Stimulated activated CD4-positive, alpha-beta T cell treated with anti-CD3 and anti-CD28 coated beads, Interleukin-4, amount 100 ng/mL, for 4 hours (primary cell): ENCODE data around the gene SGSM2.

Experiments
- DNase-seq, 2 experiments: peaks; one replicate each; pipeline ENCODE4 v3.0.0-alpha.2; 2020

SGSM2 gene

GRCh38 chr17:2387086-2388019, 50.1 kb downstream of the SGSM2 start:
- no peak for DNase-seq

- DNase-seq: no peak
Measured at GRCh38 chr17:2388020-2388682, 50.9 kb downstream of the SGSM2 start.

- DNase-seq: no peak
Measured at GRCh38 chr17:2388683-2389055, 51.4 kb downstream of the SGSM2 start.

GRCh38 chr17:2390199-2390836, 53.0 kb downstream of the SGSM2 start:
- DNase-seq: no peak

- no peak for DNase-seq
Measured at GRCh38 chr17:2391597-2392251, 54.4 kb downstream of the SGSM2 start.

DNA sequence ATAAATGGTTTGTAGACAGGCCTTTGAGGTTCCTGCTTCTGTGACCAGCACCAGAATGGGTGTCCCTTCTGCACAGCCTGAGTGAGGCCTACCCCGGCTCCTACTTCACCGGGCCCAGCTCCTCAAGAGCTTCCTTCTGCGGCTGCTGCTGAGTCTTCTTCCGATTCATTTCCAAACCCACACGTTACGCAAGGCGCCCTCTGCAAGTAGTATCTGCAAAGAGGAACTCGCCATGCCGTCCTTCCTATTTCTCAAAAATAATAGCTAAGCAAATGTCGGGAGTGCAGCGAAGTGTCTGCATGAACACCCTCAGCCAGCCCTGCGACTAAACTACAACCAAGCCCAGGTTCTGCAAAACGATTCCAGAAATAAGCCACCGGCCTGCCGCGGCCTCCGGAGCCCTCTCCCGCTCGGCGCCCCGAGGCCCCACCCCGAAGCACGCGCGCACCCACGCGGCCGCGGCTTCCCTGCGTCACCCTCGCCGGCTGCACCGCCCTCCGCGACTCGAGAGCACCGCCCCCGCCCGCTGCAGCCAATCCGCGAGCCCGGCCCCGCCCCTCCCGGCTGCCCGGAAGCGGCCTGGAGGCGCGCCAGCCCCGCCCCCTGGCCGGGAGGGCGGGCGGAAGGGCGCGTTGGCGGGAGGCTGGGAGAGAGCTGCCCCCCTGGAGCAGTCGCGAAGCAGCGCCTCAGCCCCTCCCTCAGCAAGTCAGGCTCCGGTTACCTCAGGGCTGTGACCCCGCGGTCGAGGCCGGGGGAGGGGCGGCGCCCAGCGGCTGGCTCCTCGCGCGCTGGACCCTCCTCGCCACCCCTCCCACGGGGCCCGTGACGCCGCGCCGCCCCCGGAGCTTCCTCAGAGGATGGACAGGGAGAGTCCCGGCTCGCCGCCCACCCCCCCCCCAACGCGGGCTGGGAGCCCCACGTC, 55.2 kb downstream of the SGSM2 start:
- DNase-seq: peak; percentile 97 to 99

DNA sequence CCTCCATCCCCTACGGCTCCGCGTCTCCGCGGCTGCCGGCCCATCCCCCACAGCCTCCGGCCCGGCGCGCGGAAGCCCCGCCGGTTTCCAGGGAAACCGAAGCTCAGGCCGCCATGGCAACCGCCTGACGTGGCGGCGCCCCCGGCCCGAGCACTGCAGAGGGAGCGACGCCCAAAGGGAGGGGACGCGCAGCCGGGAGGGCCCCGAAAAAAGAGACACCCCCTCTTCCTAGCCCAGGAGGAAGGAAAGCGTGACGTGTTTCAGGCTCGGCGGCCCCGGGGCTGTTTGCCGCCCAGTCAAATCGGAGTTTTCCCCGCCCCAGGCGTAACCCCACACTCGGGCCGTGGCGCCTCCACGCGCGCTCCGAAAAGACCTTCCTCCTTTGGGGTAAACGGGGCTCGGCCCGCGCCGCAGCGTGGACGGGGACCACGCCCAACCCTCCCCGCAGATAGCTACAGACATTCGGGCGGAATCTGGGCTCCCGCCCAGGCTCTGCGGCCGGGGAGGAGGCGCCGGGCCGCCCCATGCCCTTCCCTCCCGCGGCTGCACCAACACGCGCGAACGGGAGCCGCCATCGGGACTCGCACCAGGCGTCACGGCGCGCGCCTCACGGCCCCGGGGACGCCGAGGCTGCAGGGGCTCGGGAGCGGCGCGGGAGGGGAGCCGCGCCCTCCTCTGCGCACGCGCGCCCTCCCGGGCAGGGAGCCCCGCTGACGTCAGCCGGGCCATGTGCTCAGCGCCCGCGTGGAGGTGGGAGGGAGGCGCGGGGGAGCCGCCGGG, 56.1 kb downstream of the SGSM2 start:
- peak; percentile 93 to 95 for DNase-seq

GRCh38 chr17:2393954-2394749, 56.9 kb downstream of the SGSM2 start:
- no peak for DNase-seq

- DNase-seq: no peak
Measured at GRCh38 chr17:2394775-2395201, 57.5 kb downstream of the SGSM2 start.

DNA sequence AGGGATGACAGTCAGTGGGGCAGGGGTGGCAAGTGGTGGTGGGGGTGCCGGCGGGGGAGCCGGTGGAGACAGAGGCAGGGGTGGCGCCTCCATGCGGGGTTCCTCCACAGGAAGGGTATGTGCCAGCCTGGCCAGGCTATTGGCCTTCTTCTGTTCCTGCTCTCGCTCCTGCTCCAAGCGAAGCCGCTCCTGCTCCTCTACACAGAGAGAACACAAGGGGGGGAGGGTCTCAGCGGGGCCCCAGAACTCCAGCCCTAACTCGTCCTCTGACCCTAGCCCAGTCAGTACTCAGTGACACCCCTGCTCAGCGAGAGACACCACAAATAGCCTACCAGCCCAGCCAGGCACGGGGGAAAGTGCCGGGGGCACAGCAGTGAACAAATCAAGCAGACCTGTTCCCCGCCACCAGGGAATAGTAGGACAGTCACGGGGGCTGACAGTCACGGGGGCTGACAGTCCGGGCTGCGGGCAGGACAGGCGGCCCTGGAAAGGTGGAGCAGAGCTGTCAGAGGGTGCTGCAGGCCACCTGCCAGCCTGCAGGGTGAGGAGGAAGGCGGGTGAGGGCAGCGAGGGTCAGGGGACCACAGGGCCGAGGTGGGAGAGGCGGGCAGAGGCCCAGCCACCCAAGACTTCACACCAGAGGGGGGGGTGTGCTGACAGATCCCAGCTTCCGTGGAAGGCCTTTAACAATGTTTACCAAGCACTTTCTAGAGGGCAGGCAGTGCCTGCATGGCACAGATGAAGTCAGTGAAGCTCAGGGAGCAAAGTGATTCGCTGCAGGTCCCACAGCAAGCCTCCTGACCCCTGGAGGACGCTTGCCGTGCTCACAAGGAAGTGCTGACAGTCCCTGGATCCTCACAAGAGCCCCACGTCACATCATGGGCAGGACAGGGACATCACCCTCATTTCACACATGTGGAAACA, 58.2 kb downstream of the SGSM2 start:
- no peak for DNase-seq

DNA sequence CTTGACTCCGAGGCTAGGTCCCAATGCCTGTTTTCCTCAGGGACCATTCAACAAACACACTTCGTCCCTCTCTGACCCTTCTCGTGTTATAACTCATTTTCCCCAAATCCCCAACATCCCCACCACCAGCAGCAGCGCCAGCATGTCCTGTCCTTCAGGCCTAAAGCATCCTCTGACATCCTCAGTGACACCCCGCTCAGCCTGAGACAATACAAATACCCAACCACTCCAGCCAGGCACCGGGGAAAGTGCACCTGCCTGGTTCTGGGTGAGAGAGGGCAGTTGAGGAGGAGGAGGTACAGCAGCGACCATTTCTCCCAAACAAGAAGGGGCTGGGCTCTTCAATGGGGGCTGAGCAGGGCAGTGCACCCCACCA, 58.9 kb downstream of the SGSM2 start:
- no peak for DNase-seq

- peak; percentile 35 to 48 for DNase-seq
Measured at GRCh38 chr17:2396568-2397246, 59.4 kb downstream of the SGSM2 start.

DNA sequence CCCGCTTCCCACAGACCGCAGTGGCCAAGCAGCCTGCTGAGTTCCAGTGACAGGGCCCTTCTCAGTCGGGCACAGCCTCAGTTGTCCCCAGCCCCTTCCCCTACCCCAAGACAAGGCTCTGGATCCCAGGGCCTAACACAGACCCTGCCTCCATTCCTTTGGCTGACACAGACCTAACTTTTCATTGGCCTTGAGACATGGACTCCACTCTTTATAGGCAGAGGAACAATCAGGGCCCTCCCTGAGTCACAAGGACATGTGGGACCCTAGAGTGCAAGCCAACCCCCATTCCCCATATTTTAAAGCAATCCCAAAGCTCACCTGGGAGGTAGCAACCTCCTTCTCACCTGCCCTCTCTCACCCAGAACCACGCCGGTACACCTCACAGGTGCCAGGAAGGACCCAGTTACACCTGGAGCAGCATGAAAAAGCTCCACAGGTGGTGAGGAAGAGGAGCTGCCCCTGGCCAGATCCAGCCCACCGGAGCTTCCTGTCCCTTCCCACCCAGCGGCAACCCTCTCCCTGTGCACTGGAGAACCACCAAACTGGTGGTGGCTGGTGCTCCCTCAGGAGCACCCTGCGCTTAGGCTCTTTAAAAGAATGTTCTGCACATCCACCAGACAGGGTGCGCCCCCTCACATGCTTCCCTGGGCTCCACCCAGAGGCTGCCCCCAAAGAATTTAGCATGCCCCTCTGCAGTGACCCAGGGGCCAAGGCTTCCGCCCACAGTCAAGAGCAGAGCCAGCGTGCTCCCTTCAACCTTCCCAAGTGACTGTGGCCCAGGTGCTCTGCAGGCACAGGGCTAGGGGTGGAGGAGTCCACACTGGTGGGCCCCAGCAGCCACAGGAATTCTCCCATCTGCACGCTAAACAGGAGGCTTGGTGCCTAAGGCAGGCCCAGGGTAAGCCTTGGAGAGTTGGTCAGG, 60.2 kb downstream of the SGSM2 start:
- DNase-seq: no peak

- DNase-seq: no peak
Measured at GRCh38 chr17:2398182-2398581, 60.9 kb downstream of the SGSM2 start.

GRCh38 chr17:2398655-2399571, 61.6 kb downstream of the SGSM2 start:
- peak; percentile 59 to 65 for DNase-seq
